Measurements from ENCODE around the gene DYNC1LI1. TPM values are rescaled to one million over a fixed set of nuclear protein-coding genes. Genes with fewer than 3 reads are reported as not detected.

DYNC1LI1 gene
- total and polyA plus RNA-seq, 2 of the 4 experiments (the other 2 are of a cell fraction): 25.2 to 30.8 TPM

- Histone ChIP-seq H3K4ac (ENCODE audit: low read depth, low read length) (no peak overlapping the region), H2AK5ac (ENCODE audit: low read depth, low read length) (no peak overlapping the region), H3K4me2 (ENCODE audit: low read depth, low read length) (no peak overlapping the region), H4K20me1 (ENCODE audit: insufficient read depth, low read length) (no peaks in the 10 kb centered on the region; the same call in 1 of the 2 replicates), H3K4me1 (ENCODE audit: control insufficient read depth, insufficient read depth, low read length) (no peaks in the 10 kb centered on the region), H3K27ac (ENCODE audit: insufficient read depth, low read length) (no peak overlapping the region), H2BK20ac (ENCODE audit: low read depth, low read length) (no peak overlapping the region), H3K18ac (ENCODE audit: low read depth, low read length) (no peak overlapping the region), H3K4me3 (ENCODE audit: insufficient read depth, low read depth, low read length) (no peak overlapping the region), H3K9me1 (ENCODE audit: insufficient read depth, low read length) (peaks cover 6% of the 10 kb centered on the region; the same call in 1 of the 2 replicates), H3K27me3 (ENCODE audit: control insufficient read depth, insufficient read depth, low read length) (no peaks in the 10 kb centered on the region), H2BK120ac (ENCODE audit: low read depth, low read length) (no peak overlapping the region), H3K9ac (ENCODE audit: low read depth, low read length) (no peak overlapping the region), H3K79me1 (ENCODE audit: low read depth in 1 of 2, low read length in 2 of 2) (peaks cover 12 to 16% of the 10 kb centered on the region in 2 experiments), H2BK5ac (ENCODE audit: low read depth, low read length, poor library complexity, severe bottlenecking) (no peak overlapping the region), H3K36me3 (ENCODE audit: control insufficient read depth, insufficient read depth, low read length) (0 out of 2 replicates have a peak, but pooled peaks cover 2% of the 10 kb centered on the region), H2BK15ac (ENCODE audit: low read depth, low read length) (no peak overlapping the region), H4K5ac (ENCODE audit: low read depth, low read length) (no peak overlapping the region), H3K9me3 (ENCODE audit: control insufficient read depth, insufficient read depth, low read length) (no peaks in the 10 kb centered on the region), H3K56ac (ENCODE audit: extremely low read depth, insufficient read depth, low read length) (no peak overlapping the region), H2AFZ (replicated peaks; ENCODE audit: low read length, poor library complexity) (no peak overlapping the region), H4K91ac (ENCODE audit: insufficient read depth, low read depth, low read length) (no peak overlapping the region), H2AK9ac (replicated peaks; ENCODE audit: low read depth, low read length, poor library complexity) (no peak overlapping the region), H3K14ac (replicated peaks; ENCODE audit: low read depth, low read length) (no peak overlapping the region), H3K23ac (ENCODE audit: low read depth, low read length) (no peak overlapping the region), H4K8ac (ENCODE audit: low read depth in 2 of 2, low read length in 2 of 2) (no peak overlapping the region)
- in situ Hi-C loops (cut with MboI; ENCODE audit: low sequenced_read_pairs): no loop called here
- WGBS, 2 experiments (ENCODE audit: extremely low coverage in 2 of 2, insufficient read length in 1 of 2): no CpG with 5 or more reads among the region's 4 CpGs
- ATAC-seq (ENCODE audit: low read depth) (no peak), DNase-seq (no peak)
- intact Hi-C loops (cut with micrococcal nuclease): no loop called here
- BruUV-seq (replicated peaks): no TSS peak
- no peak for TF ChIP-seq NFE2L2 (IDR thresholded peaks at IDR 0.05; ENCODE audit: low read depth, low read length)
- TF ChIP-seq POLR2A (IDR thresholded peaks at IDR 0.05; ENCODE audit: low read depth, low read length): no peak
- TF ChIP-seq CHD1 (IDR thresholded peaks at IDR 0.05; ENCODE audit: low read depth, low read length): no peak
- TF ChIP-seq CEBPB (IDR thresholded peaks at IDR 0.05; ENCODE audit: low read depth, low read length): no peak
- no peak for TF ChIP-seq BHLHE40 (IDR thresholded peaks at IDR 0.05; ENCODE audit: low read depth, low read length)
- TF ChIP-seq FOS (IDR thresholded peaks at IDR 0.05; ENCODE audit: low read depth, low read length): no peak
- TF ChIP-seq RAD21 (IDR thresholded peaks at IDR 0.05; ENCODE audit: low read length): no peak
- no peak for TF ChIP-seq SMC3 (IDR thresholded peaks at IDR 0.05; ENCODE audit: low read depth, low read length)
- TF ChIP-seq MXI1 (IDR thresholded peaks at IDR 0.05; ENCODE audit: borderline replicate concordance, low read depth, low read length): no peak
- TF ChIP-seq ELK1 (IDR thresholded peaks at IDR 0.05; ENCODE audit: borderline replicate concordance, low read depth, low read length): no peak
- TF ChIP-seq RFX5 (IDR thresholded peaks at IDR 0.05; ENCODE audit: low read depth, low read length): no peak
- TF ChIP-seq USF2 (IDR thresholded peaks at IDR 0.05; ENCODE audit: low read depth, low read length): no peak
- no peak for TF ChIP-seq CTCF (conservative IDR thresholded peaks at IDR 0.05; ENCODE audit: low read depth, low read length)
- no peak for TF ChIP-seq RCOR1 (IDR thresholded peaks at IDR 0.05; ENCODE audit: insufficient replicate concordance, low read length)
- TF ChIP-seq MAZ (IDR thresholded peaks at IDR 0.05; ENCODE audit: borderline replicate concordance, low read depth, low read length): no peak
- POLR2A ChIA-PET (ENCODE audit: unreplicated experiment): no interaction called here
- dilution Hi-C loops (cut with HindIII; ENCODE audit: low sequenced_read_pairs, unreplicated experiment): no loop called here
- CTCF ChIA-PET: no interaction called here
Measured at GRCh38 chr3:32540899-32541298, 29.8 kb downstream of the DYNC1LI1 start.

Data from IMR-90 (cell line).